ENCODE results near the gene PTPRR.

DNA sequence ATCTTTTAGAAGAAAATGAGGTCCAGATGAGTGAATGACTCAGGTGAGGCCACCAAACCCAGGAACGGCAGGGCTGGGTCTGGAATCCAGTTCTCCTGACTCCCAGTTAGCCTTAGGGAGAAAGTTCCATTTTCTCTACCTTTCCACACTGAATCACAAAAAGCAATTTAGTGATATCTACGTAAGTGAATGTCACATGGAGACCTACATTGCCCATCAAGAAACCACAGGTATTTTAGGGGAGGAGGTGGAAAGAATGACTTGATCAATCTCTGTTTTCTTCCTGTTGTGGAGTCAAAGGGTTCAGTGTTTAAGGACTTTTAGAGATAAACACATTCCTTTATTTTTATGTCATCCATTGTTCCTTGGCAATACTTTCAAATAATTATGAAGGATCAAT lies 176.4 kb downstream of the PTPRR start:
- no peak for TF ChIP-seq ZNF274 (IDR thresholded peaks at IDR 0.05; ENCODE audit: low read depth, low read length)
- TF ChIP-seq SUZ12 (IDR thresholded peaks at IDR 0.05; ENCODE audit: extremely low read depth, insufficient read depth, insufficient read length), result no peak

Data from NT2/D1 (cell line).